H1 (cell line): Measurements from ENCODE around the gene PYGL. TPM values are rescaled to one million over a fixed set of nuclear protein-coding genes. Genes with fewer than 3 reads are reported as not detected.

ENCODE experiments used
- CTBP2 ChIP-seq: IDR thresholded peaks from 2 replicates; pipeline ENCODE4 v1.7.0; 2011; ENCODE audit warnings: borderline replicate concordance, mild to moderate bottlenecking, moderate library complexity, mixed read lengths, low read length; ENCODE audit not compliant: insufficient read depth, insufficient read length
- KDM1A ChIP-seq: fragments of 200-600, 300-600 bp; sonication (generic); IDR thresholded peaks from 2 replicates; pipeline ENCODE4 v1.7.1; 2016; ENCODE audit warnings: mild to moderate bottlenecking, low read length, borderline replicate concordance
- SAP30 ChIP-seq: fragments of 300-600 bp; sonication (generic); IDR thresholded peaks from 2 replicates; pipeline ENCODE4 v1.7.1; 2012; ENCODE audit warnings: low read length, moderate library complexity, mild to moderate bottlenecking, inconsistent platforms; ENCODE audit not compliant: insufficient read depth, insufficient replicate concordance
- SIN3A ChIP-seq, 2 experiments: IDR thresholded peaks in 1 of 2; conservative IDR thresholded peaks in 1 of 2; 2 replicates each; pipeline ENCODE4 v1.6.1; 2011 to 2012; ENCODE audit warnings: low read length in 2 of 2, improper control_type of control experiment in 1 of 2, low read depth in 1 of 2, mild to moderate bottlenecking in 1 of 2
- SIX5 ChIP-seq: IDR thresholded peaks from 2 replicates; pipeline ENCODE4 v1.6.1; 2011; ENCODE audit warnings: mild to moderate bottlenecking, low read depth, low read length
- polyA plus RNA-seq, 7 experiments: library from polyadenylated mRNA; depleted of rRNA in 3 of 7; stranded (reverse) in 5 of 7; unstranded in 2 of 7; fragments of >200 nt in 5 of 7; fragments of 200-250 nt in 2 of 7; gene quantifications; 1 replicate in 5 of 7; 2 replicates in 1 of 7; 4 replicates in 1 of 7; pipeline versions ENCODE4 v1.2.1 to v1.2.3, GENCODE V29; 2011 to 2013; ENCODE audit warnings: missing spikeins in 2 of 7, mixed read lengths in 2 of 7
- total RNA-seq: library from RNA; stranded (reverse); fragmentation: NEBNext Ultra II Directional; extraction: Animal tissue kit (Norgen Biotek cat#: 25700); gene quantifications from 2 replicates; pipeline ENCODE4 v1.2.1, GENCODE V29; 2021
- TF ChIP-seq, protein P1 (sequence below): fragments of 300-600 bp; sonication (generic); IDR thresholded peaks from 2 replicates; pipeline ENCODE4 v1.7.1; 2012; ENCODE audit warnings: low read length, moderate library complexity, mild to moderate bottlenecking, inconsistent platforms; ENCODE audit not compliant: insufficient replicate concordance

The PYGL gene
- total and polyA plus RNA-seq, 2 of the 8 experiments (the other 6 are each of a cell fraction or from before 2014, with no cell fraction given): 26.1 to 50.5 TPM

GRCh38 chr14:50926851-50927386 is 17.4 kb downstream of the PYGL start (continued):
- TF ChIP-seq, protein P1, sequence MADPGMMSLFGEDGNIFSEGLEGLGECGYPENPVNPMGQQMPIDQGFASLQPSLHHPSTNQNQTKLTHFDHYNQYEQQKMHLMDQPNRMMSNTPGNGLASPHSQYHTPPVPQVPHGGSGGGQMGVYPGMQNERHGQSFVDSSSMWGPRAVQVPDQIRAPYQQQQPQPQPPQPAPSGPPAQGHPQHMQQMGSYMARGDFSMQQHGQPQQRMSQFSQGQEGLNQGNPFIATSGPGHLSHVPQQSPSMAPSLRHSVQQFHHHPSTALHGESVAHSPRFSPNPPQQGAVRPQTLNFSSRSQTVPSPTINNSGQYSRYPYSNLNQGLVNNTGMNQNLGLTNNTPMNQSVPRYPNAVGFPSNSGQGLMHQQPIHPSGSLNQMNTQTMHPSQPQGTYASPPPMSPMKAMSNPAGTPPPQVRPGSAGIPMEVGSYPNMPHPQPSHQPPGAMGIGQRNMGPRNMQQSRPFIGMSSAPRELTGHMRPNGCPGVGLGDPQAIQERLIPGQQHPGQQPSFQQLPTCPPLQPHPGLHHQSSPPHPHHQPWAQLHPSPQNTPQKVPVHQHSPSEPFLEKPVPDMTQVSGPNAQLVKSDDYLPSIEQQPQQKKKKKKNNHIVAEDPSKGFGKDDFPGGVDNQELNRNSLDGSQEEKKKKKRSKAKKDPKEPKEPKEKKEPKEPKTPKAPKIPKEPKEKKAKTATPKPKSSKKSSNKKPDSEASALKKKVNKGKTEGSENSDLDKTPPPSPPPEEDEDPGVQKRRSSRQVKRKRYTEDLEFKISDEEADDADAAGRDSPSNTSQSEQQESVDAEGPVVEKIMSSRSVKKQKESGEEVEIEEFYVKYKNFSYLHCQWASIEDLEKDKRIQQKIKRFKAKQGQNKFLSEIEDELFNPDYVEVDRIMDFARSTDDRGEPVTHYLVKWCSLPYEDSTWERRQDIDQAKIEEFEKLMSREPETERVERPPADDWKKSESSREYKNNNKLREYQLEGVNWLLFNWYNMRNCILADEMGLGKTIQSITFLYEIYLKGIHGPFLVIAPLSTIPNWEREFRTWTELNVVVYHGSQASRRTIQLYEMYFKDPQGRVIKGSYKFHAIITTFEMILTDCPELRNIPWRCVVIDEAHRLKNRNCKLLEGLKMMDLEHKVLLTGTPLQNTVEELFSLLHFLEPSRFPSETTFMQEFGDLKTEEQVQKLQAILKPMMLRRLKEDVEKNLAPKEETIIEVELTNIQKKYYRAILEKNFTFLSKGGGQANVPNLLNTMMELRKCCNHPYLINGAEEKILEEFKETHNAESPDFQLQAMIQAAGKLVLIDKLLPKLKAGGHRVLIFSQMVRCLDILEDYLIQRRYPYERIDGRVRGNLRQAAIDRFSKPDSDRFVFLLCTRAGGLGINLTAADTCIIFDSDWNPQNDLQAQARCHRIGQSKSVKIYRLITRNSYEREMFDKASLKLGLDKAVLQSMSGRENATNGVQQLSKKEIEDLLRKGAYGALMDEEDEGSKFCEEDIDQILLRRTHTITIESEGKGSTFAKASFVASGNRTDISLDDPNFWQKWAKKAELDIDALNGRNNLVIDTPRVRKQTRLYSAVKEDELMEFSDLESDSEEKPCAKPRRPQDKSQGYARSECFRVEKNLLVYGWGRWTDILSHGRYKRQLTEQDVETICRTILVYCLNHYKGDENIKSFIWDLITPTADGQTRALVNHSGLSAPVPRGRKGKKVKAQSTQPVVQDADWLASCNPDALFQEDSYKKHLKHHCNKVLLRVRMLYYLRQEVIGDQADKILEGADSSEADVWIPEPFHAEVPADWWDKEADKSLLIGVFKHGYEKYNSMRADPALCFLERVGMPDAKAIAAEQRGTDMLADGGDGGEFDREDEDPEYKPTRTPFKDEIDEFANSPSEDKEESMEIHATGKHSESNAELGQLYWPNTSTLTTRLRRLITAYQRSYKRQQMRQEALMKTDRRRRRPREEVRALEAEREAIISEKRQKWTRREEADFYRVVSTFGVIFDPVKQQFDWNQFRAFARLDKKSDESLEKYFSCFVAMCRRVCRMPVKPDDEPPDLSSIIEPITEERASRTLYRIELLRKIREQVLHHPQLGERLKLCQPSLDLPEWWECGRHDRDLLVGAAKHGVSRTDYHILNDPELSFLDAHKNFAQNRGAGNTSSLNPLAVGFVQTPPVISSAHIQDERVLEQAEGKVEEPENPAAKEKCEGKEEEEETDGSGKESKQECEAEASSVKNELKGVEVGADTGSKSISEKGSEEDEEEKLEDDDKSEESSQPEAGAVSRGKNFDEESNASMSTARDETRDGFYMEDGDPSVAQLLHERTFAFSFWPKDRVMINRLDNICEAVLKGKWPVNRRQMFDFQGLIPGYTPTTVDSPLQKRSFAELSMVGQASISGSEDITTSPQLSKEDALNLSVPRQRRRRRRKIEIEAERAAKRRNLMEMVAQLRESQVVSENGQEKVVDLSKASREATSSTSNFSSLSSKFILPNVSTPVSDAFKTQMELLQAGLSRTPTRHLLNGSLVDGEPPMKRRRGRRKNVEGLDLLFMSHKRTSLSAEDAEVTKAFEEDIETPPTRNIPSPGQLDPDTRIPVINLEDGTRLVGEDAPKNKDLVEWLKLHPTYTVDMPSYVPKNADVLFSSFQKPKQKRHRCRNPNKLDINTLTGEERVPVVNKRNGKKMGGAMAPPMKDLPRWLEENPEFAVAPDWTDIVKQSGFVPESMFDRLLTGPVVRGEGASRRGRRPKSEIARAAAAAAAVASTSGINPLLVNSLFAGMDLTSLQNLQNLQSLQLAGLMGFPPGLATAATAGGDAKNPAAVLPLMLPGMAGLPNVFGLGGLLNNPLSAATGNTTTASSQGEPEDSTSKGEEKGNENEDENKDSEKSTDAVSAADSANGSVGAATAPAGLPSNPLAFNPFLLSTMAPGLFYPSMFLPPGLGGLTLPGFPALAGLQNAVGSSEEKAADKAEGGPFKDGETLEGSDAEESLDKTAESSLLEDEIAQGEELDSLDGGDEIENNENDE: no peak
- TF ChIP-seq SAP30: no peak
- TF ChIP-seq SIX5: no peak
- TF ChIP-seq CTBP2: no peak
- no peak for TF ChIP-seq SIN3A (conservative IDR thresholded peaks at IDR 0.05 in 1 of 2, IDR thresholded peaks at IDR 0.05 in 1 of 2; ENCODE audit: low read depth in 1 of 2, low read length in 2 of 2)
- TF ChIP-seq KDM1A: no peak
